NB4 (cell line): ENCODE results near the gene SAV1.

Source experiments
- CTCF ChIP-seq: IDR thresholded peaks from one replicate; pipeline ENCODE4 v1.5.1; 2012; ENCODE audit warnings: low read depth, low read length
- MAX ChIP-seq: IDR thresholded peaks from 2 replicates; pipeline ENCODE4 v1.6.1; 2011; ENCODE audit warnings: low read depth, low read length
- MYC ChIP-seq: IDR thresholded peaks from 2 replicates; pipeline ENCODE4 v1.6.1; 2011; ENCODE audit warnings: low read depth, low read length
- POLR2A ChIP-seq: IDR thresholded peaks from 2 replicates; pipeline ENCODE4 v1.6.1; 2011; ENCODE audit warnings: mild to moderate bottlenecking; ENCODE audit not compliant: insufficient read length; ENCODE audit errors: extremely low read depth

DNA sequence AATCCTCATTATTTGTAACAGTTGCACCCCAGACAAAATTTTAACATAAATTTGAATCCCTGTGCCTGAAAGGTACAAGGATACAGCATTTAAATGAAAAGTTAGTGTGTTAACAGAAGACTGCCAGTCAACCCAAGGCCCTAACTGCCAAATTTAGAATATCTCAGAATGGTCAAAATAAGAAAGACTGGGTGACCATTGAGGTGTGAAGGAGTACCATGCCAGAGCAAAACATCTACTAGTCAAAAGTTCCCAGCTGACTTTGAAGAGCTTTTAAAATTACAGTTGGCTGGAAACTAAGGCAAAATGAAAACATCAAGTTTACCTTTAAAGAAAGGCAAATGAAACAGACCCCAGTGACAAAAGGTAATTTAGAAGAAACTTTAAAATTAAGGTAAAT lies 18.4 kb downstream of the SAV1 start:
- TF ChIP-seq POLR2A = no peak
- TF ChIP-seq CTCF = no peak
- no peak for TF ChIP-seq MAX
- no peak for TF ChIP-seq MYC
